Stimulated activated CD8-positive, alpha-beta memory T cell treated with anti-CD3 and anti-CD28 coated beads, Interleukin-12 subunit alpha, Interleukin-12 subunit beta, amount 100 ng/mL, for 24 hours (primary cell): ENCODE results near the gene VPS72.

Experiments used
- DNase-seq: peaks from one replicate; pipeline ENCODE4 v3.0.0-alpha.2; 2020; ENCODE audit errors: extremely low read depth

The VPS72 gene

DNA sequence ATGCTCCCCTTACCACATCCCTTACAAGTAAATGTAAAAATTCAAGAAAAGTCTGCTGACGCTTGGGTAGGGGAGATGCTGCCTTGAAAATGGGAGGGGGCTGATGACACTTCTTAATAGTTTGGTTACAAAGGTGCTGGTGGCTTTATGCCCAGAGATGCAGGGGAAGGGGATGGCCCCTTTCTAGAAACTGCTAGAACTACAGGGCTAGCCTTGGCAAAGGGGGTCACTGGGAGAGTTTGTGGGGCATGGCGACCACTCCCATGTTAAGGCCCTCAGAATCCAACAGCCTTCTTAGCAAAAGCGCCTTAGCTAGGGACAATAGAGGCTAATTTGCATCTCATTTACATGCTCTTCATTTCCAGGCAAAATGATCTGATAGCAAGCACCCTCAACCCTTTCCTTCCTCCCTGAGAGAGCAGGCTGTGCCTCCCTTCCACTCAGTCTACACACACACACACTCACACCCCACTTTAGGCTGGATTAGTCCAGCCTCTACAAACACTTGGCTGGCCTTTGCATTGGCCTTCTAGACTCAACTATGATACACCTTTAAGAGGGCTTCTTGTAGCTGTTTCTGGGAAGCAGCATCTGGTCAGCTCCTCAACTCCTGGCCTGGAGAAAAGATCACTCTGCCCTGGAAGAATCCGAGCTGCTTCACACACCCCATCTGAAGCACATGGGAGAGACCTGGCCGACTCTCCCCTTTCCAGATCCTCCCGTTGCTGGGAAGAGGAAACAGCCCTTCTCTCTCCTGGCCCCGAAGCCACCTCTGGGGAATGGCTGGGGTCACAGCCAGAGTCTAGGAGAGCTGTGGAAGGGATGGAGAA lies 45.3 kb downstream of the VPS72 start:
- DNase-seq = no peak

GRCh38 chr1:151143986-151144385 lies 46.0 kb downstream of the VPS72 start:
- DNase-seq = no peak

- no peak for DNase-seq
Observed at GRCh38 chr1:151143057-151143435, 47.0 kb downstream of the VPS72 start.

DNA sequence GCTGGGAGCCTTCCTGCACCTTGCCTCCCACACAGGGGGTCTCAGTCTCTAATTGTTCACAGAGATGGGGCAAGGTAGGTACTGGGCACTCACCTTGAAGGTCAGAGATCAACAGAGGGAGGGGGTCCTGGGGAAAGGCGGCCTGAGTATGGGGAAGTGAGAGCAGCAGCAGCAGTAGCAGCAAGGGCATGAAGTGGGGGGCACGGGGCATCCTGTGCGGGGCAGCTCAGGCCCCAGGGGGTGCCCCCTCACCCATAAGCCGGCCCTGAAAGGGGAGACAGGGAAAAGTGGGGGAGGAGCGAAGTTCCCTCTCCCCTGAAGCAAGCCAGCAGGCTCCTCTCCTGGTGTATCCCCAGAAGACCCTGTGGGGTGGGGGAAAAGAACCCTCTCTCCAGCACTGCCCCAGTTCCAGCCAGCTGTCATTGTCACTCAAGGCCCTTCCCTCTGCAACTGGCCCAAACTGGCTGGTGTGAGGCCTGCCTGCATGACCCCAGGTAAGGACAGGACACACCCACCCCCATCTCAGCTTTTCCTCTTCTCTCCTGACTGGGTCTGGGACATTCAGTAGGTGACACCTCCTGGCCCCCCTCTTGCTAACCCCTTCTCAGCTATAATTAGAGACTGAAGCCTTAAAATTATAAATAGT lies 47.5 kb downstream of the VPS72 start:
- DNase-seq = no peak

DNA sequence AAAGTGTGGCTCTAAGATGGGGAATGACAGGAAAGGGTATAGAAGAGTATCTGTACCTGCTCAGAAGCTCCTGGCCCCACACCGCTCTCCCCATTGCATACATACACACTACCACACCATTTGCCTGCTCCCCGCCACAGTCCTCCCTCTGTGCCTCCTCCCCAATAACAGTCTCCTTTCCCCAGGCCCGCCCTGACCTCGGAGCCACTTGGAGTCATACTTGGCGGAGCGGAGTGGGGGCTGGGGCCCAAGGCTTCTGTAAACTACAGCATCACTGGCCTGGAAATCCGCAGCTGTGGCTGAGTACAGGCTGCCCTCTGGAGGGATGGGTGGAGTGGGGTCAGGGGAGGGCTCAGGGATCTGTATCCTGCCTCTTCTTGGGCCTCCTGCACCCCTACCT lies 52.2 kb downstream of the VPS72 start:
- DNase-seq = no peak

DNA sequence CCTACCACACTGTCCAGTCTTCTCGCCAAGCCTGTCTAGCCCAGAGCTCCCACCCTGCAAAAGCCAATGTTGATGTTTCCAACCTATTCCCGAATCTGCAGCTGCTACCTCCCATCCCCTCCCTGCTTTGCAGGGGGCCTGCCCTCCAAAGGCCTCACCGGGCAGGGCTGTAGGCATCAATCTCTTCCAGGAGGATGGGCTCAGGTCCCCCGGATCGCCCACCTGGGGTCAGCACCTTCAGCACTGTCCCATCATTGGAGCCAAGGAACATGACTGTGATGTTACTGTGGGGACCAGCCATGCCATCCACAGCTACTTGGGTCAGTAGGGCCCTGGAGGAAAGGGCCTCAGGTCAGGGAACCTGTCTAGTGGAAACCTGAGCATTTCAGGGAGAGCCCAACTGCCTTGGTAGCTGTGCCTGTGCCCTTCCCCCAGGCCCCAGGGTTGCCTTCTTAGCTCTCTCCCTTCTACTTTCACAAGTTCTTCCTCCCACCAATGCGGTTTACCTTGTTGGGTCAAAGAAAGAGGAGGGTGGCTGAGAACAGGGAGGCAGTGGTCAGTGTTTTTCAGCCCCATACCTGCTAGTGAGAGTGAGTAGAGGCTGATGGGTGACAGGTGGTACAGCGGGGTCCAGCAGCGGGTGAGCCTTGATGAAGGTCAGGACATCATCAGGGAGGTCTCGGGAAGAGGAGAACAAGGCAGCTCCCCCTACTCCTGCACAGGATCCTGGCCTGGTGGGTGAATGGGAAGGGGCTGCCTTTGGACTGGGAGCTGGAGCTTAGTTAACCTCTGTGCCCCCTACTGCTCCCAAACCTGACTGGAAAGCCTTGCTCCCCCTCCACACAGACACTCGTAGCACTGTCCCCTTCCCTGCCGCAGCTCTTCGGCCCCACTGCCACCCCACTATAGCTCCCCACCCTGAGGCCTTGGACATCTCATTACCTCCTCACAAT lies 54.3 kb downstream of the VPS72 start:
- no peak for DNase-seq

- DNase-seq = no peak
Observed at GRCh38 chr1:151134991-151135390, 55.0 kb downstream of the VPS72 start.

DNA sequence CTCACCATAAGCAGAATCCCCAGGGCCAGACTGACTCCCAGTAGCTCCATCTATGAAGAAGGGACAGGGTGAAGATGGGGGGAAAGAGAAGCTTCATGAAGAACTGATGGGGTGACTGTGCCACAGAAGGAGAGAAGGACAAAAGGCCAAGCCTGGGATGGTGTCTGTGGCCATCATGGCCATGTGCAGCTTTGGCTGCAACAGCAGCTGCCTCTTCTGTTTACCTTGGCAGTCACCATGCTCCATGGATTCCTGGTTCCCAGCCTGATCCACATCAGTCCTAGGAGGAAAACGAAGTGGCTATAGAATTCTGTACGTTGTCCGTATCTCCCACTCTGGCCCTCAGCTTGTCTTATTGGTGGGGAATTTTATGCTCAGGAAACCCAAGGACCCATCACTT lies 55.6 kb downstream of the VPS72 start:
- no peak for DNase-seq

- DNase-seq = no peak
Observed at GRCh38 chr1:151133018-151133806, 56.8 kb downstream of the VPS72 start.

DNA sequence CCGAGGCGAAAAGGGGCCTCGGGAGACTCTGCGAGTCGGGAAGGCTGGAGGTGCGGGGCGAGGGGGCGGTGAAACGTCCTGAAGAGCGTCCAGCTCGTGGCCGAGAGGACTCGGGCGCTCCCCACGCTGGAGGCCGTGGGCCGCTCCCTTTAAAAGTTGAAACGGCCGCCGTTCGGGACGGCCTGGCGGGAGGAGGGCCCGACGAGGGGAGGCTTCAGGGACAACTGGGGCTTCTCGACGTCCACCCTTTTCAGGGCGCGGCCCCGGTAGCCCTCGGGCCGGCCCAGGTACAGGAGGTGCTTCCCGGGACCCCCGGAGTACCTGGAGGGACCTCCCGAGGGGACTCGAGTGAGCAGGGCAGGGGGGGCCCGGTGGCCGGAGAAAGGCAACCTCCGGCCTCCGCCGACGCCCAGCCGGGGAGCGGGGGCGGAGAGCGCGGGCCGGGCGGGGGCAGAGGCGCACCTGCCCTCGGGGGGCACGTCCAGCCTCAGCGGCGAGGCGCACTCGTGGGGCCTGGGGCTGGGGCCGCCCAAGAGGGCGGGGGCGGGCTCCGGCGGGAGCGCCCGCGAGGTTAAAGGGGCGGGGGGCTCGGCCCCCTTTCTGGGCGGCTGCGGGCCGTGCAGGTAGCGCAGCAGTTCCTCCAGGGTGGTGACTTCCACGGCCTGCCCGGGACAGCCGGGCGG lies 57.5 kb downstream of the VPS72 start:
- no peak for DNase-seq

- no peak for DNase-seq
Observed at GRCh38 chr1:151131701-151132334, 58.2 kb downstream of the VPS72 start.

GRCh38 chr1:151130987-151131586 lies 58.9 kb downstream of the VPS72 start:
- peak; percentile 59 for DNase-seq

DNA sequence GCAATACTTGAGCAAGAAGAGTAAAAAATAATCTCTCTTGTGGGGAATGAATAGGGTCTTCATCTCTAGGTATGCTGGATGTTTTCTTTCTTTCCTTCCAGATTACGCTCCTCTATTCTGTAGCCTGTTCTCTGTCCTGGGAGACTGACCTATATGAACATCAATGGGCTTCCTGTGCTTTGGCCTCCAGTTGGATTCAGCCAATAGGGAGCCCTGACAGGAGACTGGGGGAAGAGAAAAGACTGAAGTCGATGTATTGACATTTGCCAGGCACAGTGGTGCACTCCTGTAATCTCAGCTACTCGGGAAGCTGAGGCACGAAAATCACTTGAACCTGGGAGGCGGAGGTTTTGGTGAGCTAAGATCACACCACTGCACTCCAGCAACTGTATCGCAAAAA lies 61.2 kb downstream of the VPS72 start:
- DNase-seq = no peak
